K562 (cell line): ENCODE results near the gene PRRG4. TPM values are rescaled to one million over a fixed set of nuclear protein-coding genes. Genes with fewer than 3 reads are reported as not detected.

Experiments used
- ATF4 ChIP-seq: fragments of 450-650 bp; formaldehyde crosslinking; IDR thresholded peaks from 2 replicates; pipeline ENCODE4 v1.4.0; 2022; ENCODE audit warnings: mild to moderate bottlenecking, moderate library complexity
- C11orf30 ChIP-seq: fragments of 450-650 bp; IDR thresholded peaks from 2 replicates; pipeline ENCODE4 v1.6.1; 2016; ENCODE audit warnings: low read depth, mild to moderate bottlenecking
- CBX3 ChIP-seq, 2 experiments: IDR thresholded peaks; 1 replicate in 1 of 2; 2 replicates in 1 of 2; pipeline ENCODE4 v1.6.1; 2012; ENCODE audit warnings: inconsistent platforms in 2 of 2, low read length in 2 of 2, borderline replicate concordance in 1 of 2, control low read depth in 1 of 2
- CEBPB ChIP-seq: fragments of 450-650 bp; IDR thresholded peaks from 2 replicates; pipeline ENCODE4 v1.6.1; 2016; ENCODE audit warnings: missing genetic modification characterization, missing compliant biosample characterization
- CEBPG ChIP-seq, 3 experiments: fragments of 200-800 bp in 1 of 3; sonication (Bioruptor generic) in 1 of 3; sonication (generic) in 1 of 3; formaldehyde crosslinking in 1 of 3; IDR thresholded peaks in 2 of 3; conservative IDR thresholded peaks in 1 of 3; 2 replicates each; pipeline versions ENCODE4 v1.6.1 to v1.8.0; 2016 to 2022; ENCODE audit warnings: missing compliant biosample characterization in 2 of 3, missing genetic modification characterization in 2 of 3, mild to moderate bottlenecking in 1 of 3, missing genetic modification reagents in 1 of 3
- CREB5 ChIP-seq: fragments of 250-450 bp; sonication (Bioruptor Pico); IDR thresholded peaks from 2 replicates; pipeline ENCODE4 v1.5.0; 2020; ENCODE audit warnings: mild to moderate bottlenecking
- GTF2E2 ChIP-seq: fragments of 200-800 bp; sonication (Bioruptor generic); IDR thresholded peaks from 2 replicates; pipeline ENCODE4 v1.6.1; 2016; ENCODE audit warnings: missing genetic modification characterization, missing compliant biosample characterization
- HCFC1 ChIP-seq: IDR thresholded peaks from 2 replicates; pipeline ENCODE4 v1.6.1; 2012; ENCODE audit warnings: low read depth, low read length, improper control_type of control experiment
- MCM2 ChIP-seq: fragments of 450-650 bp; IDR thresholded peaks from 2 replicates; pipeline ENCODE4 v1.6.1; 2017; ENCODE audit warnings: low read depth, mild to moderate bottlenecking
- MEIS2 ChIP-seq: fragments of 450-650 bp; IDR thresholded peaks from 2 replicates; pipeline ENCODE4 v1.6.1; 2014; ENCODE audit warnings: mild to moderate bottlenecking; ENCODE audit not compliant: partially characterized antibody
- MLLT1 ChIP-seq, 2 experiments: fragments of 450-650 bp; IDR thresholded peaks; 2 replicates each; pipeline ENCODE4 v1.6.1; 2016
- MLX ChIP-seq, 2 experiments: fragments of 450-650 bp in 1 of 2; sonication (generic) in 1 of 2; formaldehyde crosslinking; conservative IDR thresholded peaks; 2 replicates each; pipeline versions ENCODE4 v1.4.0 to v1.8.1; 2020 to 2022; ENCODE audit warnings: mild to moderate bottlenecking in 1 of 2, missing genetic modification reagents in 1 of 2
- NRF1 ChIP-seq, 2 experiments: fragments of 450-650 bp; IDR thresholded peaks in 1 of 2; conservative IDR thresholded peaks in 1 of 2; 2 replicates each; pipeline ENCODE4 v1.6.1; 2014; ENCODE audit warnings: mild to moderate bottlenecking in 2 of 2
- PKNOX1 ChIP-seq: fragments of 450-650 bp; IDR thresholded peaks from 2 replicates; pipeline ENCODE4 v1.6.1; 2016
- PML ChIP-seq: IDR thresholded peaks from 2 replicates; pipeline ENCODE4 v1.6.1; 2012; ENCODE audit warnings: low read length, inconsistent platforms
- PTRF ChIP-seq: fragments of 450-650 bp; IDR thresholded peaks from 2 replicates; pipeline ENCODE4 v1.6.1; 2016; ENCODE audit warnings: mild to moderate bottlenecking, missing genetic modification characterization, missing compliant biosample characterization
- RHOXF2B ChIP-seq: fragments of 250-450 bp; sonication (Bioruptor Pico); conservative IDR thresholded peaks from 2 replicates; pipeline ENCODE4 v1.5.1; 2021
- RUNX1 ChIP-seq: sonication (generic); IDR thresholded peaks from 2 replicates; pipeline ENCODE4 v1.6.1; 2016; ENCODE audit warnings: antibody characterized with exemption, low read depth
- SNIP1 ChIP-seq: fragments of 450-650 bp; IDR thresholded peaks from 2 replicates; pipeline ENCODE4 v1.7.1; 2017; ENCODE audit warnings: low read depth, mild to moderate bottlenecking
- TEAD1 ChIP-seq, 2 experiments: fragments of 450-650 bp in 1 of 2; sonication (generic) in 1 of 2; formaldehyde crosslinking; IDR thresholded peaks; 2 replicates each; pipeline versions ENCODE4 v1.4.0 to v1.8.0; 2020 to 2022; ENCODE audit warnings: mild to moderate bottlenecking in 2 of 2, missing genetic modification reagents in 1 of 2
- TRIM24 ChIP-seq, 2 experiments: fragments of 450-650 bp; IDR thresholded peaks; 2 replicates each; pipeline ENCODE4 v1.6.1; 2016
- ZNF224 ChIP-seq: sonication (generic); formaldehyde crosslinking; IDR thresholded peaks from 2 replicates; pipeline ENCODE4 v1.8.0; 2022; ENCODE audit warnings: mild to moderate bottlenecking, missing genetic modification reagents
- ZNF239 ChIP-seq: fragments of 250-450 bp; sonication (Bioruptor Pico); IDR thresholded peaks from 2 replicates; pipeline ENCODE4 v1.4.0; 2020; ENCODE audit warnings: mild to moderate bottlenecking
- ZNF324 ChIP-seq: fragments of 250-450 bp; sonication (Bioruptor Pico); IDR thresholded peaks from 2 replicates; pipeline ENCODE4 v1.4.0; 2020; ENCODE audit warnings: mild to moderate bottlenecking
- ZSCAN32 ChIP-seq: fragments of 450-650 bp; formaldehyde crosslinking; IDR thresholded peaks from 2 replicates; pipeline ENCODE4 v1.4.0; 2020; ENCODE audit warnings: mild to moderate bottlenecking, moderate library complexity
- polyA plus RNA-seq, 8 experiments: library from polyadenylated mRNA; depleted of rRNA in 4 of 8; stranded (reverse) in 5 of 8; unstranded in 3 of 8; fragments of >200 nt; fragmentation: Nextera tagmentation in 2 of 8; fragmentation: Illumina TruSeq in 1 of 8; extraction: Ambion mirVana in 2 of 8; extraction: Trizol in 1 of 8; gene quantifications; 2 replicates each; pipeline versions ENCODE4 v1.2.1 to v1.2.3, GENCODE V29; 2011 to 2014; ENCODE audit warnings: inconsistent platforms in 1 of 8, missing spikeins in 1 of 8
- total RNA-seq, 7 experiments: library from RNA; depleted of rRNA in 6 of 7; stranded (reverse); fragments of >200 nt in 6 of 7; fragmentation: Illumina TruSeq in 2 of 7; extraction: Trizol in 2 of 7; gene quantifications; 2 replicates each; pipeline versions ENCODE4 v1.2.1 to v1.2.3, GENCODE V29; 2011 to 2021; ENCODE audit warnings: low replicate concordance in 1 of 7

Gene PRRG4
- total and polyA plus RNA-seq, 9 of the 15 experiments (the other 6 are each of a cell fraction or from before 2014, with no cell fraction given), result not detected

- TF ChIP-seq PKNOX1, result no peak
- no peak for TF ChIP-seq CEBPG (CRISPR knock-in tag; IDR thresholded peaks at IDR 0.05)
- TF ChIP-seq CEBPG (tag; conservative IDR thresholded peaks at IDR 0.05 in 1 of 2, IDR thresholded peaks at IDR 0.05 in 1 of 2), result peak; percentile 51 to 62
- TF ChIP-seq MLX (CRISPR knock-in tag; conservative IDR thresholded peaks at IDR 0.05), result no peak
- TF ChIP-seq ZNF239 (CRISPR knock-in tag), result no peak
- no peak for TF ChIP-seq MLLT1 (IDR thresholded peaks at IDR 0.05)
- no peak for TF ChIP-seq MEIS2
- TF ChIP-seq CEBPB, result peak; percentile 75
- no peak for TF ChIP-seq GTF2E2 (tag)
- TF ChIP-seq NRF1 (conservative IDR thresholded peaks at IDR 0.05 in 1 of 2, IDR thresholded peaks at IDR 0.05 in 1 of 2), result peak in 1 of 2 experiments; percentile 26; a peak in 1 of 4 replicates
- 0 out of 2 replicates have a peak, but pooled peaks have one; percentile 62 for TF ChIP-seq PML
- TF ChIP-seq RUNX1, result no peak
- no peak for TF ChIP-seq TEAD1 (CRISPR knock-in tag; IDR thresholded peaks at IDR 0.05)
- no peak for TF ChIP-seq ZSCAN32 (CRISPR knock-in tag)
- no peak for TF ChIP-seq C11orf30
- TF ChIP-seq ATF4 (CRISPR knock-in tag), result no peak
- no peak for TF ChIP-seq CREB5
- no peak for TF ChIP-seq TRIM24 (IDR thresholded peaks at IDR 0.05)
- no peak for TF ChIP-seq PTRF (tag)
- TF ChIP-seq ZNF224 (CRISPR knock-in tag), result no peak
- no peak for TF ChIP-seq HCFC1
- no peak for TF ChIP-seq ZNF324 (CRISPR knock-in tag)
- no peak for TF ChIP-seq SNIP1
- TF ChIP-seq RHOXF2B (CRISPR knock-in tag), result no peak
- TF ChIP-seq MCM2, result no peak
- no peak for TF ChIP-seq CBX3 (IDR thresholded peaks at IDR 0.05; ENCODE audit: borderline replicate concordance in 1 of 2, low read length in 2 of 2)
These were observed 64.6 kb downstream of the PRRG4 start (continued) for GRCh38 chr11:32894149-32894827.
